Right hindlimb (tissue), 1 donor: ENCODE measurements around the gene AGPAT3.
"Not testable (repeated sequence)": the region's sequence is repeated elsewhere in the genome, so short reads cannot be mapped to it uniquely, and the experiment has no call there.

Experiments used
- DNase-seq: peaks from one replicate; pipeline ENCODE4 v3.0.0-alpha.2; 2018

AGPAT3 gene

DNA sequence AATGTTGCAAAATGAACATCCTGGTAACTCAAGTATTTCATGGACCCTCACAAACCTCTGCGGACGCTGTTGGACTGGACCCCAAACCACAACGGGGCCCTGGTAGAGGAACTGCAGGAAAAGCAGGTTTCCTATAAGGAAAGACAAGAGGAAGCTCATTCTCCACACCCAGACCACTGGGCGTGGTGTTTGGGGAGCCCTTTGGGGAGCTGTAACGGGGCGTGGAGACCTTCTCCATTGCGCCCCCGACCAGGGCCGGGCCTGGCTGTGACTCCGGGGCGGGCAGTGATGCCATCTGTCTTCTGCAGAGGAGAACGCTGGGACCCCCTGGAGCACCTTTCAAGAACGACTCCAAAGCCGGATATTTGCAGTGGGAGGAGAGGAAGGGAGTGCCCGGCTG, 30.0 kb upstream of the AGPAT3 start:
- DNase-seq = no peak

DNA sequence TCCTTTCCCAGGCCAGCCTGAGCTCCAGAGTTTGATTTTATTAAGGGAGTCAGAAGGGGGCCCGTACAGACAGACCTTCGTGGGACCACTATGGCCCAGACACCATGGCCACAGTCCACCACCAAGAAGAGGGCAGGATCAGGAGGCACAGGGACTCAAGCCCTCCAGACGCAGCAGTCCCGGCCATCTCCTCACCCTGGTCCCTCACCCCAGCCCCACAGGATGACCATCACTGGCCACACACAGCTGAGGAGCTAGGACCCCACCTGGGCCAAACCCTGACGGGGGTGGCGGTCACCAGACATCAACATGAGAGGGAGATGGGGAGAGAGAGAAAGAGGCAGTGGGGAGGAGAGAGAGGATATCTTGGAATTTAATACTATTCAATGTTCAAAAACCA, 29.2 kb upstream of the AGPAT3 start:
- no peak for DNase-seq

DNA sequence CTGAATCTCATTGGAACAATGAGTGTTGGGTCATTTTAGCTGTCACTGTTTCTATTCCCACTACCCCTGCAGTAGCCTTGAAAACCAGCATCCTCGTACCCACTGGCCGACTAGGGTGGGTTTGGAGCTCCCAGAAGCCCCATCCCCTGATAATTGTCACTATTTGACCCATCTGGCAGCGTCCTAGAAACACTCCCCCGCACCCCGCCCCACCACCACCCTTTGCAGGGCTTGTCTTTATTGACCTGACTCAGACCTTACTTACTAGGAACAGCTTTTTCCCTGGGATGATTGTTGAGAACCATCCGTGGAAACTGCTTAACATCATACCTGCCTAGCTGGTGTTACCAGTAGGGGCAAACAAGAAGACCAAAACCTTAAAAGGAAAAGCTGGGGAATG, 28.4 kb upstream of the AGPAT3 start:
- no peak for DNase-seq

DNA sequence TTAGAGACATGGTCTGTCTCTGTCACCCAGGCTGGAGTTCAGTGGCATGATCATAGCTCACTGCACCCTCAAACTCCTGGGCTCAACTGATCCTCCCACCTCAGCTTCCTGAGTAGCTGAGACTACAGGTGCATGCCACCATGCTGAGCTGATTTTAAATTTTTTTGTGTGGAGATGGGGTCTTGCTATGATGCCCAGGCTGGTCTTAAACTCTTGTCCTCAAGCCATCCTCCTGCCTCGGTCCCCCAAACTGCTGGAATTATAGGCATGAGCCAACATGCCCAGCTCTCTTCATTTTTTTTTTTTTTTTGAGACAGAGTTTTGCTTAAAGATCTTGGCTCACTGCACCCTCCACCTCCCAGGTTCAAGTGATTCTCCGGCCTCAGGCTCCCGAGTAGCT, 24.8 kb upstream of the AGPAT3 start:
- DNase-seq = no peak

DNA sequence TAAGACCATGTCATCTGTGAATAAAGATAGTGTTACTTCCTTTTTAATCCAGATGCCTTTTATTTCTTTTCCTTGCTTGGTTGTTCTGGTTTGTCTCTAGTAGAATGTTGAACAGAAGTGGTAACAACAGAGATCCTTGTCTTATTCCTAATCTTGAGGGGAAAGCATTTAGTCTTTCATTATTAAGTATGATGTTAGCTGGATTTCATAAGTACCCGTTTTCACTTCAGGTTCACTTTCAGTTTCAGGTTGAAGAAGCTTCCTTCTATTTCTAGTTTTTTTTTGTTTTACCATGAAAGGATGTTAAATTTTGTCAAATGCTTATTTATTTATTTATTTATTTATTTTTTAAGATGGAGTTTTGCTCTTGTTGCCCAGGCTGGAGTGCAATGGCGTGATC, 22.3 kb upstream of the AGPAT3 start:
- DNase-seq = no peak

DNA sequence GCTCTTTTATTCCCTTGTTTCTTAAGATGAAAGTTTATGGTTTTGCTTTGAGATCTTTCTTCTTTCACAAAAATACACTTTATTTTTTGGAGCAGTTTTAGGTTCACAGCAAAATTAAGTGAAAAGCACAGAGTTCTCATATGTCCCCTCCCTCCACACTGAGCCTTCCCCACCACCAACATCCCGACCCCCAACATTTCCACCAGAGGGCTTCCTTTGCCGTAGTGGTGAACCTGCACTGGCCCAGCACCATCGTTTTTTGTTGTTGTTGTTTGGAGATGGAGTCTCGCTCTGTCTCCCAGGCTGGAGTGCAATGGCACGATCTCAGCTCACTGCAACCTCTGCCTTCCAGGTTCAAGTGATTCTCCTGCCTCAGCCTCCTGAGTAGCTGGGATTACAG, 20.1 kb upstream of the AGPAT3 start:
- not testable (repeated sequence) for DNase-seq

DNA sequence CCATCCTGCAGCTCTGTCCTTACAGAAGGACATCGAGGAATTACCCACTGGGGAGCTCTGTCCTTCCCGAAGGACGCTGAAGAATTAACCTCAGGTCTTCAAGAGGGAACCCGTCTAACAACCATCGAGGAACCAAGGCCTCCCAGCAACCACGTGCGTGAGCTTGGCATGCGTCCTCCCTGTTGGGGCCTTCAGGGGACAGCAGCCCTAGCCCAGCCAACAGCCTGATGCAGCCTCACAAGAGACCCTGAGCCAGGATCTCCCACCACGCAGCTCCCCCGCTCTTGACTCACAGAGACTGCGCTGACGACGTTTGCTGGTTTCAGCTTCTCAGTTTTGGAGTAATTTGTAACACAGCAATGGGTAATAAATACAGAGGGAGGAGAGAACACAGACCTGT, 19.6 kb upstream of the AGPAT3 start:
- no peak for DNase-seq

DNA sequence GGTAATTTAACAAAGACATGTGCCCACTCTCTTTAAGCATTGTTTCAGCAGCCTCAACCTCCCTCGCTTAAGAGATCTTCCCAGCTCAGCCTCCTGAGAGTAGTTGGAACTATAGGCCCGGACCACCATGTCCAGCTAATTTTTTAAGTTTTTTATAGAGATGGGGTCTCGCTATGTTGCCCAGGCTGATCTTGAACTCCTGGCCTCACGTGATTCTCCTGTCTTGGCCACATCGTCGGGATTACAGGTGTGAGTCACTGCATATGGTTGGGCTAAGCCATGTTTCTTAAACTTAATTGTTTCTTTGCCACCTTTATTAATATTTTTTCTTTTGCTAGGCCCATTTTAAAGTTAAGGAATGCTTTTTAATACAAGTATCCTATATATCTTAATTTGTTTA, 18.6 kb upstream of the AGPAT3 start:
- DNase-seq = no peak

DNA sequence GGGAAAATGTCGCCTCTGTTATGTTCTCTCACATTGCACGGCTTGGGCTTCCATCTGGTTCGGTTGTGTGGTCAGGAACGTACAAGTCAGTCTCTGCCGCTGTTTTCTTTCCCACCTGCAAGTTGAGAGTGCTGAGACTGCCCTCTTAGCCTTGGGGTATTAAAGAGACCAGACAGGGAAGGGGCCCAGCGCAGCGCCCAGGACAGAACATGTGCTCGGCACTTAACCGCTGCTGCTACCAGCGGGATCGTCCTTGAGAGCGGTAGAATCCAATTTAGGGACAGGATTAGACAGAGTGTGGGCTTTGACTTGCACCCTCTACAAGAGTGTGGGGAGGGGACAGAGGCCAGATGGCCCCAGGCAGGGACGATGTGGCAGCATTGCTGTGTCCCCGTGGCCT, 17.7 kb upstream of the AGPAT3 start:
- DNase-seq = no peak

DNA sequence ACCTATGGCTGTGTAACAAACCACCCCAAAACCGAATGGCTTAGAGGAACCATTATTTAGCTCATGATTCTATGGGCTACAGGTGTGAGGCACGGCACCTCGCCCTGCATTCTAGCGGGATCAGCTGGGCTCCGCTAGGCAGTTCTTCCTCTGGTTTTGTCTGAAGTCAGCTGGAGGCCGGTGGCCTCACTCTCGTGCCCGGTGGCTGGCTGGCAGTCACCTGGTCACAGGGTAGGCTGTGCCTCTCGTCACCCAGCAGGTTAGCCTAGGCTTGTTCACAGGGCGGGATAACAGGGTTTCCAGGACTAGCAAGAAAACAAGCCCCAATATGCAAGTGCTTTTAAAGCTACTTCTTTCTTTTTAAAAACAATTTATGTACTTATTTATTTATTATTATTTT, 16.3 kb upstream of the AGPAT3 start:
- DNase-seq = no peak

DNA sequence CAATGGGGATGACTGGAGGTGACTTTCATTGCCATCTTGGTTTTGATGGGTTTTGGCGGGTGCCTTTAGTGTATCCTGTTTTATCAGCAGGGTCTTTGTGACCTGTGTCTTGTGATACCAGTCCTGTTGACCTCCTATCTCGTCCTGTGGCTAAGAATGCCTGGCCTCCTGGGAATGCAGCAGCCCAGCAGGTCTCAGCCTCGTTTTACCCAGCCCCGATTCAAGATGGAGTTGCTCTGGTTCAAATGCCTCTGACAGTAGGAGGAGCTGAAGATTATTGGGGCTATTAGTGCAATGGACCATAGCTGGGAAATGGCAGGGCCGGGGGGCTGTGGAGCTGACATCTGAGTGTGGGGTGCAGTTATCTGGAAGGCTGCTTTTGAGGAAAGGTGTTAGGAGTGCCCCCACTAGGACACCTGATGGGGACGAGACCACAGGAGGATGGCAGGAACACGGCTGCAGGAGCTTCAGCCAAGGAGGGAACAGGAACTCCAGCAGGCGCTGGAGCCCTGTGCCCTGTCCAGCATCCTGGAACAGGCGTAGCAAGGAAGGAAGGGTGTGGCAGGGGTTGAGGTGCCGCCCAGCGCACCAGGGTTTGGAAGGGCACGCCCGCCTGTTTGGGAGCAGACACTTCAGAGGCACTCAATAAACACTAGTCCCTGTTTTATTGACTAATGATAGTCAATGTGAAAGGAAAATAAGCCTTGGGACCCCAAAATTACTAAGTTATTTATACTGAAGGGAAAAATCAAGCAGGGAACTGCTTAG, 15.3 kb upstream of the AGPAT3 start:
- no peak for DNase-seq

DNA sequence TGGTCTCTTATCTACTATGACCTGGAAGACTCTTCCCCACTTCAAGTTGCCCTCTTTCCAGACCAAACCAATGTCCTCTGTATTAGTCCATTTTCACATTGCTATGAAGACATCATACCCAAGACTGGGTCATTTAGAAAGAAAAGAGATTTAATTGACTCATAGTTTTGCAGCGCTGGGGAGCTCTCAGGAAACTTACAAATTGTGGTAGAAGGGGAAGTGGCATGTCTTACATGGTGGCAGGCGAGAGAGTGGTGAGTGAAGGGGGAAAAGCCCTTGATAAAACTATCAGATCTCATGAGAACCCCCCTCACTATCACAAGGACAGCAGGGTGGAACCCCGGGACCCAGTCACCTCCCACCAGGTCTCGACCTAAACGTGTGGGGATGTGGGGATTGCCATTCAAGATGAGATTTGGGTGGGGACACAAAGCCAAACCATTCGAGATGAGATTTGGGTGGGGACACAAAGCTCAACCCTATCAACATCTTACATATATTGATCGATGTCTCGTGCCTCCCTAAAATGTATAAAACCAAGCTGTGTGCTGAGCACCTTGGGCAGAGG, 14.2 kb upstream of the AGPAT3 start:
- DNase-seq = no peak

DNA sequence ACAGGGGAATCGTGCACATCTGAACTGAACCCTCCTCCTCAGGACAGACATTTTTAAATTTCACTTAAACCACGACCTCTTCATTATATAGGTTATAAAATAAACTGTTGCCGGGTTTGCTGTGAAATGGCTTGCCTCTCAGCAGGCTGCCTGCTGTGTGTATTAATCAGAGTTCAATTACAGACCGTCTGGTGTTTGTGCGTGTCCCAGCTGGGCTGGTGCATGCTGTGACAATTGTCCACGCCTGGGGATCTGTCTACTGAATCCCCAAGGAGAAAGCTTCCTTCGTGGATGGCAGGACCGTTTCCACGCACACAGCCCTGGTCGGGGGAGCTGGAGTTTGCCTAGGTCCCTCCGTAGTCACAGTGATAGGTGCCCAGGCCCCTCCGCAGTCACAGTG, 13.4 kb upstream of the AGPAT3 start:
- no peak for DNase-seq

DNA sequence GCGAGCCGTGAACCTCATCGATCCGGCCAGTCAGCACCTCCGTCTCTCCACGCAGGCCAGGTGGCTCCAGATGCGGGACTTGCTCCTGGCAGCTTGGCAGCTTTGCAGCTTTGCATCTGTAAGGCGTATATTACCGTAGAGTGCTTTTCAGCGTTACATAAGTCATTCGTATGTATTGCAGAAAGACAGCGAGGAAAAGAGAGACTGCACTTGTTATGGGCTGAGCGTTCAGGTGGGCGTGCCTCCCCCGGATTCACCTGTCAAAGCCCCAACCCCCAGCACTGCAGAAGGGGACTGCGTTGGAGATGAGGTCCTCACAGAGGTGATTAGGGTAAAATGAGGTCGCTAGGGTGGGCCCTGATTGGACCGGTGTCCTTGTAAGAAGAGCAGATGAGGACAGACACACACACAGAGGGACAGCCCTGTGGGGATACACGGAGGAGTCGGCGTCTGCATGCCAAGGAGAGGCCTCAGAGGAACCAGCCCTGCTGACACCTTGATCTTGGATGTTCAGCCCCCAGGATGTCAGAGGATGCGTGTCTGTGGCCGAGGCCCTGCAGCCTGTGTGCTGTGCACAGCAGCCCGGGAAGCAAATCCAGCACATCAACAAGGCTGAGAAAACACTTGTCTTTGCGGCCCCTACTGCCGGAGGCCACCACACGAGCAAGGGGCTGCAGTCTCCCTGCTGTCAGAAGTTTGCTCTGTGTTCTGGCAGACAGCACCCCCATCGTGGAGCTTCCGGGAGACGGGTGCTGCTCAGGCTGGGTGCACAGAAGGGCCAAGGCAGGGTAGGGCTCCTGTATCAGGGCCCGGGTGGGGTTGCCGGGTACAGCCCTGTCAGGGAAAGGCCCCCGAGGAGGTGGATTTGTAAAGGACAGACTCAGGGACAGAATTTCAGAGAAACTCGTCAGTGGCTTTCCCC, 10.9 kb upstream of the AGPAT3 start:
- DNase-seq = no peak

DNA sequence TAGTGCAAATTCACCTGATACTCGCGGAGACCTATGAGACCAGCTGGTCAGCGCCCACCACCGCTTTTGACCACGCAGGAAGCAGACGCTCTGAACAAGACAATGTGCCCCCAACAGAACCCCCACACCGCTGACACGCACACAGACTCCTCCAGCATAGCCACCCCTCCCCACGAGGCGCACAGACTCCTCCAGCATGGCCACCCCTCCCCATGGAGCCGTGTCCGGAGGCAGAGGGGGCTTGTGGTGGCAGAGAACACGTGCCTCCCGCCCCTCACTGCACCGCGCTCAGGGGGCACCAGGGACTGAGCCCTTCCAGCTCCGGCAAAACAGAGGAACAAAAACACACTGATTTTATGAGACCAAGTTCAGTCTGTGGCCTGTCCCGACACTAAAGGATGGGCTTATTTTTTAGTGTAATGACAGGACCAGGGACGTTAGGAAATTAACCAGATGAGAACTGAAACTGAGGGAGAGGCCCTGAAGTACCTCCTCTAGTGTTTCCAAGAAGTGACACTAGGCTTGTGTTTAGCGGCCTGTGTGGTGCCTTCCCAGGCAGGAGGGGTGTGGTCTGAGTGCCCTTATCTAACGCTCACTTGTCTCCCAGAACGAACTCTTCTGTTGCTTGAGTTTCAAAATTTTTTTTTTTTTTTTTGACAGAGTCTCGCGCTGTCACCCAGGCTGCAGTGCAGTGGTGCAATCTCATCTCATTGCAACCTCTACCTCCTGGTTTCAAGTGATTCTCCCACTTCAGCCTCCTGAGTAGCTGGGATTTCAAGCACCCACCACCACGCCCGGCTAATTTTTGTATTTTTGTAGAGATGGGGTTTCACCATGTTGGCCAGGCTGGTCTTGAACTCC, 10.0 kb upstream of the AGPAT3 start:
- DNase-seq = no peak

DNA sequence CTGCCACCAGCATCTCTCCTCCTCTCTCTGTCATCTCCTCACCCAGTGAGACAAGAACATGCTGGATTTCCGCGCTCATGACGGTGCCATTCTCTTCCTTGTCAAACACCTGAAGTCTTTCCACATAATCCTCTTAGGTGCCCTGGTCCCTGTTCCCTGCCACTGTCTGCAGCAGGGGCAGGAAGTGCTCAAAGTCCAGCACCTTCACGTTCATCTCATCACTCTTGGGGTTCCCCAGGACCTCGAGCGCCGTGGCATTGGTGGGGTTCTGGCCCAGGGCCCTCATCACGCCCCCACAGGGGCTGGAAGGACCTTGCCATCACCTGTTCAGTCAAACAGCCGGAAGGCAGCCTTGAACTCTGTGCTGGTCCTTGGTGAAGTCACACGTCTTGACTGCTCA, 9.1 kb upstream of the AGPAT3 start:
- no peak for DNase-seq

DNA sequence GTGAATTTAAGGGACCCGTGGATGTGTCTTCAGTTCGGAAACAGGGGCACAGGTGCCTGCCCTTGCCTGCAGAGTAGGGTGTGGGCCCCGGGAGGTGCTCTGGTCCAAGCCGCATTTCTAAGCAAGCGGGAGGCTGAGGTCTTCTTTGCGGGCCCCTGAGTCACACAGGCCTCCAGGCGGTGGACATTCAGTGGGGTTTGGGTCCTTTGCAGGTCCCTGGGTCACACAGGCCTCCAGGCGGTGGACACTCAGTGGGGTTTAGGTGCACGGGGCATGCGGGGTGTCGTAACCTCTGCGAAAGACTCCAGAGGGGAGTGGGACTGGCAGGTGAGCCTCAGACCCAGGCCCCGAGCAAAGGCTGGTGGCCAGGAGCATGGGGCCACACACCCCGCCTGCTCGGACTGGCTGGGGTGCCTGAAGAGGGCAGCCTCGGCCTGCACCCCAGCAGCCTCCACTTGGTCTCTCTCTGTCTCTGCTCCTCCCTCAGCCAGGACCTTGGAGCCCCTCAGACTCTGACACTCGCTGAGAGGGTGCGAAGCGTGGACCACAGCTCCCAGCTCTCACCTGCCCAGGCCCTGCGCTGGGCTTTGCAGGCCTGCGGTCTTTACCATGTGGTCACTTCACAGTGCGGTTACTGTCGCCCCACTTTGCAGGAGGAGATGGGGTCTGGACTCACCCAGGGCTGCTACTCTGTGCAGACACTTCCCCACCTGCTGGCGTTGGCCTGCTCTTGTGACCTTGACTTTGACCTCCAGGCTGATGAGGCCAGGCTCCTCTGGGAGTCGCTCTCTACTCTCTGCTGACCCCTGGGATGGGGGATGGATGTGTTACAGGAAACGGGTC, 6.0 kb upstream of the AGPAT3 start:
- DNase-seq = no peak

DNA sequence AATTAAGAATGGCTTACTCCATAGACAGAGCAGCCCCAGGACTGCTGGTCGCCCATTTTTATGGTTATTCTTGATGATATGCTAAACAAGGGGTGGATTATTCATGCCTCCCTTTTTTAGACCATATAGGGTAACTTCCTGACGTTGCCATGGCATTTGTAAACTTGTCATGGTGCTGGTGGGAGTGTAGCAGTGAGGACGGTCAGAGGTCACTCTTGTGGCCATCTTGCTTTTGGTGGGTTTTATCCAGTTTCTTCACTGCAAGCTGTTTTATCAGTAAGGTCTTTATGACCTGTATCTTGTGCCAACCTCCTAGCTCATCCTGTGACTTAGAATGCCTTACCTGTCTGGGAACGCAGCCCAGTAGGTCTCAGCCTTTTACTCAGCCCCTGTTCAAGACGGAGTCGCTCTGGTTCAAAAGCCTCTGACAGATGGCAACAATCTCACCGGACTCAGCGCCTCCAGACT, 5.2 kb upstream of the AGPAT3 start:
- no peak for DNase-seq

DNA sequence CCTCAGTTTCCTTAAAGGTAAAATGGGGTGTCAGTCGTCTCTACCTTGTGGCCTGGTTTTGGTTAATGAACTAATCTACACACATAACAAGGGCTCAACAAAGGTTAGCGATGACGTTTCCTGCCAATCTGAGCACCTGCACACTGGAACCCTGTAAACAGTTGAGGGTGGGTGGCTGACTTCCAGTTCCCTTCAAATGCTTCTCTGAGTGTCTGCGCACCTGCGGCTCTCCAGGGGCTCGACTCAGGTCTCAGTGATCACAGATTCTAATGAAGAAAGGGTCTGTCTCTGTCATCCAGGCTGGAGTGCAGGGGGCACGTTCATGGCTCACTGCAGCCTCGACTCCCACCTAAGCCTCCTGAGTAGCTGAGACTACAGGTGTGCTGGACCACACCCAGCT, 3.3 kb upstream of the AGPAT3 start:
- DNase-seq = no peak

DNA sequence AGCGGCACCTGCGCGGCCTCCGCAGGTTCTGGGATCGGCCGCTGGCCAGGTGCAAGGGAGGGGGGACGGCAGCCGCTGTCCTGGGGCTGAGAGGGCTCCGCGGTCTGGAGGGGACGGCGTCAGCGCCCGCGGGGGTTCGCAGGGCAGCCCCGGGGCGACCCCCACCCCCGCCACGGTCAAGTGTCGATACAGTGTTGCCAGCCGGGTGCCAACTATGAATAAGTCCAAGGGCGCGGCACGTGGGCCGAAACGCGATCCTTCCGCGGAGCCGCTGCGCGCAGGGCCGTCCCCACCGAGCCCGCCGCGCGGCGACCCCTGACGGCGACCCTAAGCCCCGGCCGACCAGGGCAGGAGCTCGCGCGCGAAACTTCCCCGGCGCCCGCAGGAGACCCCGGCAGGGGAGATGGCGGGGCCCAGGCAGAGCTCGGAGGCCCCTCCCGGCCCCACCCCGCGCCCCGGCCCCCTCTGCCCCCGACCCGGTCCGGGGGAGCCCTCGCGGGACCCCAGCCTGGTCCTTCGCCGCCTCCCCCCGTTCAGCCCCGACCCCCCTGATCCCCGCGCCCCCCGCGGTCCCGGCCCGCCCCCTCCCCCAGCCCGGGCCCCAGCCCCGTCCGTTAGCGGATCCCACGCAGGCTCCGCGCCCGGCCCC, 586 bp upstream of the AGPAT3 start:
- peak; percentile 35 for DNase-seq

DNA sequence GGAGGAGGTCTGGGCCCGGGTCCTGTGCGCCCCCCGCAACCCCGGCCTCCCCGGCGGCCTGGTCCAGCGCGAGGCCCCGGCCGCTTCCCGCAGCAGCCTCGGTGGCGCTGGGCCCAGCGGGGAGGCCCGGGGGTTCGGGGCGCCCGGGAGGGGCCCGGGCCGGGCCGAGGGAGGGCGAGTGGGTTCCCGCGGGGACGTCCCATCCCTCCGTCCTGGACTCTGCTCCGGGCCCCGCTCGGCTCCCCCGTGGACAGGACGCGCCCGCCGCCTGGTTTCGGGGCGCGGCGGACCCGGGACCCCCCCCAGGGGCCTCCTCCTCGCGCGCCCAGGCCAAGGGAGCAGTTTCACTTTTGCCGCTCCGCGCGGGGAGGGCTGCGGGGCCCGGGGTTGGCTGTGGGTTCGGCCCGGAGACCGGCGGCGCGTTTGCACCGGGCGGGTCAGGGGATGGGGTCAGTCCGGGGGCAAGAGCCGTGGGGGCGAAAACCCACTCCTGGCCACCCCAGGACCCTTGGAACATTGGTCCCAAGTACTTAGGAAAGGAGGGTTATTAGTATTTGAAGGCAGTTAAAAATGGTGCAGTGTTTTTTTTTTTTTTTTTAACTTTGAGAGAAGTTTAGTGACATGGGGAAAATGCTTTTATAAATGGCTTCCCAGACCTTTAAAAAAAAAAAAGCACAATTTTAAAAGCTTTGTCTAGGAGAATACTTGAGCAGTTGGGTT, 677 bp downstream of the AGPAT3 start:
- DNase-seq = peak; percentile 45
